Measurements from ENCODE around the gene RBM39.

DNA sequence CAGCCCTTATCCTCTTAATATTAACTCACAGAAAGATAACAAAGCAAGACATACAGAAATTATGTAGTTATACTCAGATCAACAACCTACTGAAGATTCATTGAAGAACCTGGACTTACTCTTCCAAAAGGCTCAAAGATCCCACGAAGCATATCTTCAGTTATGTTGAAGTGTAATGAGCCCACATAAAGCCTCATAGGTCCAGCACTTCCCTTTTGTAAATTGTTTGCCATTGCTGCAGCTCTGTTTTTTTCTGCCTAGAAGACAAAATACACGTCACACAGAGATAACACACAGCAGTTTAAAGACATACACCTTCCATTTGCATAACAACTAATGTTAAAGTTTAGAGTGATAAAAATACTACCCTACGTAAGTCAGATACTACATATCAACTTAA is 20.4 kb downstream of the RBM39 start:
- TF ChIP-seq POLR2A (IDR thresholded peaks at IDR 0.05): no peak
- TF ChIP-seq, protein P1, sequence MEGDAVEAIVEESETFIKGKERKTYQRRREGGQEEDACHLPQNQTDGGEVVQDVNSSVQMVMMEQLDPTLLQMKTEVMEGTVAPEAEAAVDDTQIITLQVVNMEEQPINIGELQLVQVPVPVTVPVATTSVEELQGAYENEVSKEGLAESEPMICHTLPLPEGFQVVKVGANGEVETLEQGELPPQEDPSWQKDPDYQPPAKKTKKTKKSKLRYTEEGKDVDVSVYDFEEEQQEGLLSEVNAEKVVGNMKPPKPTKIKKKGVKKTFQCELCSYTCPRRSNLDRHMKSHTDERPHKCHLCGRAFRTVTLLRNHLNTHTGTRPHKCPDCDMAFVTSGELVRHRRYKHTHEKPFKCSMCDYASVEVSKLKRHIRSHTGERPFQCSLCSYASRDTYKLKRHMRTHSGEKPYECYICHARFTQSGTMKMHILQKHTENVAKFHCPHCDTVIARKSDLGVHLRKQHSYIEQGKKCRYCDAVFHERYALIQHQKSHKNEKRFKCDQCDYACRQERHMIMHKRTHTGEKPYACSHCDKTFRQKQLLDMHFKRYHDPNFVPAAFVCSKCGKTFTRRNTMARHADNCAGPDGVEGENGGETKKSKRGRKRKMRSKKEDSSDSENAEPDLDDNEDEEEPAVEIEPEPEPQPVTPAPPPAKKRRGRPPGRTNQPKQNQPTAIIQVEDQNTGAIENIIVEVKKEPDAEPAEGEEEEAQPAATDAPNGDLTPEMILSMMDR (IDR thresholded peaks at IDR 0.05): no peak

Data from lower leg skin (tissue), 3 donors.